CD8-positive, alpha-beta memory T cell (primary cell): ENCODE data around the gene ANGPTL8. TPM values are rescaled to one million over a fixed set of nuclear protein-coding genes. Genes with fewer than 3 reads are reported as not detected.

ENCODE experiments used
- CTCF ChIA-PET: fragments of 350-600 bp; sonication (Branson Sonifier 250); formaldehyde crosslinking; loops from one replicate; lab custom pipeline; 2021; ENCODE audit warnings: antibody characterized with exemption; lab: Charles Lee
- POLR2A ChIA-PET: fragments of 350-600 bp; sonication (Branson Sonifier 250); formaldehyde crosslinking; loops from one replicate; lab custom pipeline; 2021; ENCODE audit warnings: antibody characterized with exemption; lab: Charles Lee
- DNase-seq, 5 donors: peaks; one replicate each; pipeline versions ENCODE4 v3.0.0 to v3.0.0-alpha.2; 2020 to 2022; ENCODE audit warnings: mixed read lengths in 1 of 5
- H3K27ac ChIP-seq: one replicate; pipeline ENCODE4 v1.7.0; 2013; ENCODE audit warnings: low read depth, mild to moderate bottlenecking, low read length, moderate library complexity
- H3K27me3 ChIP-seq: 2 replicates; pipeline ENCODE4 v1.7.0; 2013; ENCODE audit warnings: low read length, mild to moderate bottlenecking; ENCODE audit not compliant: insufficient read depth, poor library complexity, severe bottlenecking
- H3K36me3 ChIP-seq: 2 replicates; pipeline ENCODE4 v1.7.0; 2013; ENCODE audit warnings: mild to moderate bottlenecking, low read length, moderate library complexity; ENCODE audit not compliant: insufficient read depth
- H3K4me1 ChIP-seq: 2 replicates; pipeline ENCODE4 v1.7.0; 2013; ENCODE audit warnings: mild to moderate bottlenecking, low read length, moderate library complexity; ENCODE audit not compliant: insufficient read depth
- H3K4me3 ChIP-seq: 2 replicates; pipeline ENCODE4 v1.7.0; 2013; ENCODE audit warnings: mild to moderate bottlenecking, low read length
- H3K9me3 ChIP-seq: 2 replicates; pipeline ENCODE4 v1.7.0; 2013; ENCODE audit warnings: mild to moderate bottlenecking, low read length
- H3K27ac Mint-ChIP-seq, 8 donors: one replicate each; pipeline ENCODE4 v1.8.0; 2020 to 2021; ENCODE audit warnings: mixed read lengths in 8 of 8, mild to moderate bottlenecking in 6 of 8, inconsistent platforms in 3 of 8, moderate library complexity in 3 of 8
- H3K27me3 Mint-ChIP-seq, 2 donors: one replicate each; pipeline ENCODE4 v1.8.0; 2020 to 2021; ENCODE audit warnings: mixed read lengths in 2 of 2, mild to moderate bottlenecking in 1 of 2, moderate library complexity in 1 of 2
- H3K36me3 Mint-ChIP-seq, 3 donors: one replicate each; pipeline ENCODE4 v1.8.0; 2020 to 2021; ENCODE audit warnings: mixed read lengths in 3 of 3, inconsistent platforms in 1 of 3, mild to moderate bottlenecking in 1 of 3
- H3K4me1 Mint-ChIP-seq, 3 donors: one replicate each; pipeline ENCODE4 v1.8.0; 2020 to 2021; ENCODE audit warnings: mixed read lengths in 3 of 3, inconsistent platforms in 1 of 3, mild to moderate bottlenecking in 1 of 3
- H3K4me3 Mint-ChIP-seq, 7 donors: one replicate each; pipeline ENCODE4 v1.8.0; 2020 to 2021; ENCODE audit warnings: mixed read lengths in 7 of 7, mild to moderate bottlenecking in 6 of 7, moderate library complexity in 4 of 7, inconsistent platforms in 2 of 7
- H3K9me3 Mint-ChIP-seq, 5 donors: one replicate each; pipeline ENCODE4 v1.8.0; 2020 to 2022; ENCODE audit warnings: mixed read lengths in 5 of 5, mild to moderate bottlenecking in 3 of 5, moderate library complexity in 2 of 5, inconsistent platforms in 1 of 5
- polyA plus RNA-seq: library from polyadenylated mRNA; unstranded; fragments of 300-500 nt; fragmentation: Illumina TruSeq; gene quantifications from one replicate; pipeline ENCODE4 v1.2.3, GENCODE V29; 2021
- total RNA-seq, 2 experiments: library from RNA; stranded (reverse); gene quantifications; one replicate each; pipeline ENCODE4 v1.2.3, GENCODE V29; 2021

Gene ANGPTL8
- total and polyA plus RNA-seq, 3 experiments from 2014 or later = not detected

- peaks cover 5 to 8% (median 5%) of the 10 kb centered on the region in 3 donors for H3K4me1 Mint-ChIP-seq
- peaks cover 11 to 22% of the 10 kb centered on the region in 2 donors for H3K27me3 Mint-ChIP-seq
- Histone ChIP-seq H3K4me3 (no peak overlapping the region), H3K36me3 (no peaks in the 10 kb centered on the region), H3K27me3 (peaks cover 3% of the 10 kb centered on the region), H3K4me1 (no peaks in the 10 kb centered on the region), H3K9me3 (peaks cover 3% of the 10 kb centered on the region), H3K27ac (no peak overlapping the region)
- peaks cover 3 to 5% (median 4%) of the 10 kb centered on the region in 5 donors for H3K9me3 Mint-ChIP-seq
- ChIA-PET POLR2A (no interaction called here), CTCF (no interaction called here)
- peak overlapping the region in 1 of 7 donors; percentile 52 for H3K4me3 Mint-ChIP-seq
- no peak overlapping the region for H3K27ac Mint-ChIP-seq
- no peak for DNase-seq
- H3K36me3 Mint-ChIP-seq = no peaks in the 10 kb centered on the region
Measured at GRCh38 chr19:11243798-11244169, 4.4 kb downstream of the ANGPTL8 start.

- H3K4me3 ChIP-seq = no peak overlapping the region
- H3K27me3 ChIP-seq = peaks cover 3% of the 10 kb centered on the region
- ChIA-PET CTCF (no interaction called here), POLR2A (no interaction called here)
- no peaks in the 10 kb centered on the region for H3K4me1 ChIP-seq
- Mint-ChIP-seq H3K4me3 (no peak overlapping the region), H3K4me1 (peaks cover 5 to 8% (median 5%) of the 10 kb centered on the region in 3 donors), H3K27ac (no peak overlapping the region), H3K9me3 (peaks cover 0 to 2% (median 0%) of the 10 kb centered on the region in 5 donors), H3K27me3 (peaks cover 11 to 22% of the 10 kb centered on the region in 2 donors), H3K36me3 (no peaks in the 10 kb centered on the region)
- no peak overlapping the region for H3K27ac ChIP-seq
- no peaks in the 10 kb centered on the region for H3K9me3 ChIP-seq
- no peaks in the 10 kb centered on the region for H3K36me3 ChIP-seq
- no peak for DNase-seq
Measured at GRCh38 chr19:11244846-11245589, 5.6 kb downstream of the ANGPTL8 start.

GRCh38 chr19:11246941-11247340, 7.5 kb downstream of the ANGPTL8 start:
- H3K27me3 ChIP-seq = peaks cover 3% of the 10 kb centered on the region
- H3K36me3 Mint-ChIP-seq = no peaks in the 10 kb centered on the region
- H3K4me3 Mint-ChIP-seq = no peak overlapping the region
- DNase-seq = no peak
- no peak overlapping the region for H3K27ac ChIP-seq
- peaks cover 5 to 8% (median 5%) of the 10 kb centered on the region in 3 donors for H3K4me1 Mint-ChIP-seq
- ChIA-PET POLR2A (no interaction called here), CTCF (no interaction called here)
- H3K9me3 ChIP-seq = no peaks in the 10 kb centered on the region
- peaks cover 3 to 15% of the 10 kb centered on the region in 2 donors for H3K27me3 Mint-ChIP-seq
- H3K4me3 ChIP-seq = no peak overlapping the region
- no peak overlapping the region for H3K27ac Mint-ChIP-seq
- H3K36me3 ChIP-seq = no peaks in the 10 kb centered on the region
- H3K9me3 Mint-ChIP-seq = no peaks in the 10 kb centered on the region
- no peaks in the 10 kb centered on the region for H3K4me1 ChIP-seq

GRCh38 chr19:11247391-11247790, 8.0 kb downstream of the ANGPTL8 start:
- POLR2A ChIA-PET = no interaction called here
- Mint-ChIP-seq H3K27ac (no peak overlapping the region), H3K4me1 (peaks cover 5 to 8% (median 5%) of the 10 kb centered on the region in 3 donors), H3K27me3 (peaks cover 1 to 14% of the 10 kb centered on the region in 2 donors), H3K4me3 (no peak overlapping the region), H3K9me3 (no peaks in the 10 kb centered on the region), H3K36me3 (no peaks in the 10 kb centered on the region)
- H3K27me3 ChIP-seq = peaks cover 3% of the 10 kb centered on the region
- H3K4me1 ChIP-seq = no peaks in the 10 kb centered on the region
- H3K9me3 ChIP-seq = no peaks in the 10 kb centered on the region
- no peak overlapping the region for H3K27ac ChIP-seq
- H3K4me3 ChIP-seq = no peak overlapping the region
- DNase-seq = no peak
- no peaks in the 10 kb centered on the region for H3K36me3 ChIP-seq
- CTCF ChIA-PET = no interaction called here

GRCh38 chr19:11247934-11248333, 8.5 kb downstream of the ANGPTL8 start:
- Histone ChIP-seq H3K9me3 (no peaks in the 10 kb centered on the region), H3K27ac (no peak overlapping the region), H3K4me1 (no peaks in the 10 kb centered on the region), H3K4me3 (no peak overlapping the region), H3K27me3 (peaks cover under 1% of the 10 kb centered on the region), H3K36me3 (no peaks in the 10 kb centered on the region)
- Mint-ChIP-seq H3K4me3 (no peak overlapping the region), H3K9me3 (no peaks in the 10 kb centered on the region), H3K27ac (peak overlapping the region in 1 of 8 donors; percentile 33), H3K4me1 (peaks cover 5 to 8% (median 5%) of the 10 kb centered on the region in 3 donors), H3K27me3 (peaks cover 0 to 9% of the 10 kb centered on the region in 2 donors), H3K36me3 (no peaks in the 10 kb centered on the region)
- POLR2A ChIA-PET = no interaction called here
- CTCF ChIA-PET = no interaction called here
- DNase-seq = no peak

- Histone ChIP-seq H3K4me1 (no peaks in the 10 kb centered on the region), H3K27ac (no peak overlapping the region), H3K4me3 (no peak overlapping the region), H3K36me3 (no peaks in the 10 kb centered on the region), H3K9me3 (no peaks in the 10 kb centered on the region), H3K27me3 (no peaks in the 10 kb centered on the region)
- no peak overlapping the region for H3K27ac Mint-ChIP-seq
- DNase-seq = no peak
- H3K36me3 Mint-ChIP-seq = no peaks in the 10 kb centered on the region
- H3K4me1 Mint-ChIP-seq = peaks cover under 1% of the 10 kb centered on the region in 3 donors
- H3K4me3 Mint-ChIP-seq = no peak overlapping the region
- H3K9me3 Mint-ChIP-seq = no peaks in the 10 kb centered on the region
- ChIA-PET CTCF (no interaction called here), POLR2A (no interaction called here)
- peaks cover 0 to 5% of the 10 kb centered on the region in 2 donors for H3K27me3 Mint-ChIP-seq
Measured at GRCh38 chr19:11248852-11249251, 9.4 kb downstream of the ANGPTL8 start.

- DNase-seq = no peak
- POLR2A ChIA-PET = no interaction called here
- H3K27me3 ChIP-seq = no peaks in the 10 kb centered on the region
- no peak overlapping the region for H3K4me3 Mint-ChIP-seq
- H3K27me3 Mint-ChIP-seq = peaks cover 0 to 5% of the 10 kb centered on the region in 2 donors
- H3K36me3 Mint-ChIP-seq = no peaks in the 10 kb centered on the region
- H3K36me3 ChIP-seq = no peaks in the 10 kb centered on the region
- H3K4me1 Mint-ChIP-seq = no peaks in the 10 kb centered on the region
- no peak overlapping the region for H3K27ac ChIP-seq
- no peak overlapping the region for H3K27ac Mint-ChIP-seq
- CTCF ChIA-PET = no interaction called here
- no peaks in the 10 kb centered on the region for H3K9me3 Mint-ChIP-seq
- no peaks in the 10 kb centered on the region for H3K9me3 ChIP-seq
- H3K4me3 ChIP-seq = no peak overlapping the region
- H3K4me1 ChIP-seq = no peaks in the 10 kb centered on the region
Measured at GRCh38 chr19:11251217-11251616, 11.8 kb downstream of the ANGPTL8 start.

- CTCF ChIA-PET = no interaction called here
- Mint-ChIP-seq H3K4me1 (no peaks in the 10 kb centered on the region), H3K27ac (no peak overlapping the region), H3K27me3 (peaks cover 0 to 1% of the 10 kb centered on the region in 2 donors), H3K36me3 (no peaks in the 10 kb centered on the region), H3K4me3 (no peak overlapping the region), H3K9me3 (no peaks in the 10 kb centered on the region)
- POLR2A ChIA-PET = no interaction called here
- no peak for DNase-seq
- no peaks in the 10 kb centered on the region for H3K27me3 ChIP-seq
- no peak overlapping the region for H3K4me3 ChIP-seq
- H3K27ac ChIP-seq = no peak overlapping the region
- no peaks in the 10 kb centered on the region for H3K36me3 ChIP-seq
- no peaks in the 10 kb centered on the region for H3K9me3 ChIP-seq
- H3K4me1 ChIP-seq = no peaks in the 10 kb centered on the region
Measured at GRCh38 chr19:11251650-11252314, 12.4 kb downstream of the ANGPTL8 start.
